ENCODE data around the gene PPP3CA.

GRCh38 chr4:101188906-101189305 lies 158.4 kb downstream of the PPP3CA start:
- TF ChIP-seq, protein P1, sequence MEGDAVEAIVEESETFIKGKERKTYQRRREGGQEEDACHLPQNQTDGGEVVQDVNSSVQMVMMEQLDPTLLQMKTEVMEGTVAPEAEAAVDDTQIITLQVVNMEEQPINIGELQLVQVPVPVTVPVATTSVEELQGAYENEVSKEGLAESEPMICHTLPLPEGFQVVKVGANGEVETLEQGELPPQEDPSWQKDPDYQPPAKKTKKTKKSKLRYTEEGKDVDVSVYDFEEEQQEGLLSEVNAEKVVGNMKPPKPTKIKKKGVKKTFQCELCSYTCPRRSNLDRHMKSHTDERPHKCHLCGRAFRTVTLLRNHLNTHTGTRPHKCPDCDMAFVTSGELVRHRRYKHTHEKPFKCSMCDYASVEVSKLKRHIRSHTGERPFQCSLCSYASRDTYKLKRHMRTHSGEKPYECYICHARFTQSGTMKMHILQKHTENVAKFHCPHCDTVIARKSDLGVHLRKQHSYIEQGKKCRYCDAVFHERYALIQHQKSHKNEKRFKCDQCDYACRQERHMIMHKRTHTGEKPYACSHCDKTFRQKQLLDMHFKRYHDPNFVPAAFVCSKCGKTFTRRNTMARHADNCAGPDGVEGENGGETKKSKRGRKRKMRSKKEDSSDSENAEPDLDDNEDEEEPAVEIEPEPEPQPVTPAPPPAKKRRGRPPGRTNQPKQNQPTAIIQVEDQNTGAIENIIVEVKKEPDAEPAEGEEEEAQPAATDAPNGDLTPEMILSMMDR (IDR thresholded peaks at IDR 0.05) = no peak
- no peak for TF ChIP-seq POLR2AphosphoS5 (IDR thresholded peaks at IDR 0.05)
- TF ChIP-seq POLR2A (IDR thresholded peaks at IDR 0.05) = no peak

Data from breast epithelium (tissue), 3 donors.